ENCODE results near the gene CRYZL1.

GRCh38 chr21:33690874-33691273 is 49.3 kb upstream of the CRYZL1 start:
- TF ChIP-seq POLR2A (IDR thresholded peaks at IDR 0.05) (no peak), CTCF (IDR thresholded peaks at IDR 0.05) (no peak), EP300 (IDR thresholded peaks at IDR 0.05) (no peak), POLR2AphosphoS5 (IDR thresholded peaks at IDR 0.05) (no peak)

All from gastroesophageal sphincter (tissue), 3 donors.